T-helper 2 cell treated with Interferon-gamma antibody and Interleukin-4, amounts not matched to agents 5 μg/mL and 100 μg/mL, for 36 hours (primary cell): ENCODE data around the gene CD1D.

Source experiments
- DNase-seq: peaks from one replicate; pipeline ENCODE4 v3.0.0; 2021; ENCODE audit warnings: low spot score
- H3K27ac Mint-ChIP-seq: one replicate; pipeline ENCODE4 v1.8.0; 2021; ENCODE audit warnings: mild to moderate bottlenecking, mixed read lengths
- H3K27me3 Mint-ChIP-seq: one replicate; pipeline ENCODE4 v1.8.0; 2021; ENCODE audit warnings: low read depth, mixed read lengths
- H3K36me3 Mint-ChIP-seq: one replicate; pipeline ENCODE4 v1.8.0; 2021; ENCODE audit warnings: low read depth, mixed read lengths
- H3K4me1 Mint-ChIP-seq: one replicate; pipeline ENCODE4 v1.8.0; 2021; ENCODE audit warnings: low read depth, mixed read lengths
- H3K4me3 Mint-ChIP-seq: one replicate; pipeline ENCODE4 v1.8.0; 2022; ENCODE audit warnings: mild to moderate bottlenecking, moderate library complexity, mixed read lengths
- H3K9me3 Mint-ChIP-seq: one replicate; pipeline ENCODE4 v1.8.0; 2021; ENCODE audit warnings: mixed read lengths

Gene CD1D

DNA sequence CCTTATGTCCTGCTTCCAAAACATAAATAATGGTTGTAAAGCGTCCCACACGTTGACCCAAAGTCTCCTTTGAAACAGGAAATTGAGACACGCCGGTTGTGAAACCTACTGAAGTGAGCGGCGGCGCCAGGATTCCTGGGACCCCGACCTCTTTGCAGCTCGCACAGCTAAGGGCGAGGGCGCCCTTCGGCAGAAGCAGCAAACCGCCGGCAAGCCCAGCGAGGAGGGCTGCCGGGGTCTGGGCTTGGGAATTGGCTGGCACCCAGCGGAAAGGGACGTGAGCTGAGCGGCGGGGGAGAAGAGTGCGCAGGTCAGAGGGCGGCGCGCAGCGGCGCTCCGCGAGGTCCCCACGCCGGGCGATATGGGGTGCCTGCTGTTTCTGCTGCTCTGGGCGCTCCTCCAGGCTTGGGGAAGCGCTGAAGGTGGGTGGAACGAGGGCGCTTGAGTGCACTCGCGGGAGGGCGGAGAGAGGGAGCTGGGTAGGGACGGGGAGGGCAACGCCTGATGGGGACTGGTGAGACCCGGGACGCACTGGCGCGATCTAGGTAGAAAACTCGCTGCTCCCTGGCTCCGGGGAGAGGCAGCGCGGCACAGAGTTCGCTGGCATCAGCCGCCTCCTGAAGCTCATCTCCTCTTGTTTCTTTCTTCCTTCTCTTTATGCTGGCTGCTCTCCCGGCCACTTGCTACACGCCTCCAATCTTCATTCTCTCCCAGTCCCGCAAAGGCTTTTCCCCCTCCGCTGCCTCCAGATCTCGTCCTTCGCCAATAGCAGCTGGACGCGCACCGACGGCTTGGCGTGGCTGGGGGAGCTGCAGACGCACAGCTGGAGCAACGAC, at the start of gene CD1D:
Gene CD1D (plus strand): TSS at position 155 of the 836 bp plus-strand sequence. CDS start 207 bp downstream, at position 362.
- H3K27ac Mint-ChIP-seq = no peak within 1 kb of the TSS
- H3K9me3 Mint-ChIP-seq = no peaks in the 10 kb centered on the region
- H3K4me3 Mint-ChIP-seq = peak within 1 kb of the TSS; percentile 87
- H3K36me3 Mint-ChIP-seq = no peaks in the 10 kb centered on the region
- DNase-seq = no peak
- H3K27me3 Mint-ChIP-seq = peaks cover 79% of the 10 kb centered on the region
- peaks cover 14% of the 10 kb centered on the region for H3K4me1 Mint-ChIP-seq

DNA sequence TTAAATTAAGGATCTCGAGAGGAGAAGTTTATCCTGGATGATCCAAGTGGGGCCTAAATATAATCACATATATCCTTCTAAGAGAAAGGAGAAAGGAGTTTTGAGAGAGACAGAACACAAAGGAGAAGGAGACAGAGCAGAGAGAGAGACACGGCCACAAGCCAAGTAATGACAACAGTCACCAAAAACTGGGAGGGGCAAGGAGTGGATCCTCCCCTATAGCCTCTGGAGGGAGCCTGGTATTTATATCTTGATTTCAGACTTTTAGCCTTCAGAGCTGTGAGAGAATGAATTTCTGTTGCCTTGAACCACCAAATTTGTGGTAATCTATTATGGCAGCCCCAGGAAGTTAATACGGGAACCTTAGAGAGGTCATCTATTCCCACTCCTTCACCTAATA, 49.5 kb upstream of the CD1D start:
- no peak overlapping the region for H3K27ac Mint-ChIP-seq
- H3K4me1 Mint-ChIP-seq = peaks cover 5% of the 10 kb centered on the region
- no peaks in the 10 kb centered on the region for H3K36me3 Mint-ChIP-seq
- H3K27me3 Mint-ChIP-seq = peaks cover 12% of the 10 kb centered on the region
- no peak for DNase-seq
- no peaks in the 10 kb centered on the region for H3K9me3 Mint-ChIP-seq
- H3K4me3 Mint-ChIP-seq = no peak overlapping the region

DNA sequence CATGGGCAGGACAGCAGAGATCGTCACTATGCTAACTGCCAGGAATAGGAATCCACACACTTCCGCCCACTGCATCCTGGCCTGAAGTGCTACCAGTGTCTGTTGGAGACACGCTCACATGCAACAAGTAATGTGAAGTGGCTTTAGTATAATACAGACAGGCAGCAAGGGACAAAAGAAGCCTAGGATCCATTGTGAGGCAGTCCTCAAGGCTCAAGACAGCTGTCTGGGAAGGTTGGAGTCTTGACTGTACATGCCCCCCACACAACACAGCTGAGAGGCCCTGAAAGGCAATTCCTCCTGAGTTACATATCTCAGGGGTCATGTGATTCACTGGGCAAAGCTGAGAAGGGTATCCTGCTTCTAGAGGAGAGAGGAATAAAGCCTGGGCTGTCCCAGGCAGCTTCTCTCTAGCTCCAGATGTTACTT, 39.9 kb upstream of the CD1D start:
- no peaks in the 10 kb centered on the region for H3K27me3 Mint-ChIP-seq
- no peaks in the 10 kb centered on the region for H3K36me3 Mint-ChIP-seq
- no peak overlapping the region for H3K4me3 Mint-ChIP-seq
- H3K4me1 Mint-ChIP-seq = no peaks in the 10 kb centered on the region
- H3K27ac Mint-ChIP-seq = no peak overlapping the region
- H3K9me3 Mint-ChIP-seq = no peaks in the 10 kb centered on the region
- DNase-seq = no peak

DNA sequence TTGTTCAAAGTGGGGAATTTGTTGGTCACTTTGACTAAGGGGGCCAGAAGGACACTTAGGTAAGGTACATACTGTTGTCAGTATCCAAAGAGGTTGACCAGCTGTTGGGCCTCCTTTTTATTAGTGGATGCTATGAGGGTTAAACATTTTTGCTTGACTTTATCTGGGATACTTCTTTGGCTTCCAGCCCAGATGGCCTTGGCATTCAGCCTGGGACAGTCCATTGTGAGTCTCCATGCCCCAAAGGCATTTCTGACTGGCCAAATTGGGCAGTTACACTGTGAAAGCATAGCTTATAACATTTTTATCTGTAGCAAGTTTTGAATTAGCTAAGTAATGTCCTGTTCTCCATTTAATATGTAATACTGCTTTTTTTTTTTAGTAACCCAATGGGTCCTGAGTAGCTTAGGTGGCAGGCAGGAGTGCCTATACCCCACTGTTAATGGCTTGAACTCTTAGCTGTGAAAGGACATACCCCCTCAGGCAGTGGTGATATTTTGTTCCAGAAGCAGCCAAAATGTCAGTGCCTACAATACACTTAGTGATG, 35.4 kb upstream of the CD1D start:
- peaks cover 12% of the 10 kb centered on the region for H3K4me1 Mint-ChIP-seq
- no peak for DNase-seq
- no peak overlapping the region for H3K27ac Mint-ChIP-seq
- H3K4me3 Mint-ChIP-seq = no peak overlapping the region
- no peaks in the 10 kb centered on the region for H3K36me3 Mint-ChIP-seq
- no peaks in the 10 kb centered on the region for H3K9me3 Mint-ChIP-seq
- no peaks in the 10 kb centered on the region for H3K27me3 Mint-ChIP-seq

DNA sequence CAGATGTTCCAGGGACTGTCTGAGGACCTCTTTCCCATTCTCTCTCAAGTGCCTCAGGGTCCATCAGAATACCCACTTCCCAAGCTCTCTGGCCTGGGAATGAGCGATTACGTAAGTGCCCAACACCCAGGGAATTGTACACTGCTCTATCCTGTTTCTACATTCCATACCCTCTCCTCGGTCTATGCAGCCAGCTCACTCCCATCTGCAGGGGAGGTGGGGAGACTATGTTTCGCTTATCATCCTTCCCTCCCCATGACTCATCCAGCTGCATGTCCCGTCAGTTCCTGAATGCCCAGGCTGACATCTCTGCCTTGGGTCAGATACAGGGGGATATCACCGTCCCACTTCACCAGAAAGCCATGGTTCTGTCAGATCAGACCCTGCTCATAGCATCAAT, 34.5 kb upstream of the CD1D start:
- H3K4me3 Mint-ChIP-seq = no peak overlapping the region
- DNase-seq = no peak
- H3K9me3 Mint-ChIP-seq = no peaks in the 10 kb centered on the region
- no peaks in the 10 kb centered on the region for H3K27me3 Mint-ChIP-seq
- no peaks in the 10 kb centered on the region for H3K36me3 Mint-ChIP-seq
- H3K4me1 Mint-ChIP-seq = peaks cover 19% of the 10 kb centered on the region
- H3K27ac Mint-ChIP-seq = no peak overlapping the region

- Mint-ChIP-seq H3K9me3 (no peaks in the 10 kb centered on the region), H3K27me3 (no peaks in the 10 kb centered on the region), H3K4me1 (peaks cover 19% of the 10 kb centered on the region), H3K27ac (no peak overlapping the region), H3K4me3 (no peak overlapping the region), H3K36me3 (no peaks in the 10 kb centered on the region)
- DNase-seq = no peak
Observed at GRCh38 chr1:158146739-158147138, 34.0 kb upstream of the CD1D start.

- H3K27ac Mint-ChIP-seq = no peak overlapping the region
- DNase-seq = no peak
- no peaks in the 10 kb centered on the region for H3K9me3 Mint-ChIP-seq
- H3K27me3 Mint-ChIP-seq = no peaks in the 10 kb centered on the region
- H3K4me3 Mint-ChIP-seq = no peak overlapping the region
- H3K4me1 Mint-ChIP-seq = peaks cover 19% of the 10 kb centered on the region
- no peaks in the 10 kb centered on the region for H3K36me3 Mint-ChIP-seq
Observed at GRCh38 chr1:158147401-158147800, 33.3 kb upstream of the CD1D start.

DNA sequence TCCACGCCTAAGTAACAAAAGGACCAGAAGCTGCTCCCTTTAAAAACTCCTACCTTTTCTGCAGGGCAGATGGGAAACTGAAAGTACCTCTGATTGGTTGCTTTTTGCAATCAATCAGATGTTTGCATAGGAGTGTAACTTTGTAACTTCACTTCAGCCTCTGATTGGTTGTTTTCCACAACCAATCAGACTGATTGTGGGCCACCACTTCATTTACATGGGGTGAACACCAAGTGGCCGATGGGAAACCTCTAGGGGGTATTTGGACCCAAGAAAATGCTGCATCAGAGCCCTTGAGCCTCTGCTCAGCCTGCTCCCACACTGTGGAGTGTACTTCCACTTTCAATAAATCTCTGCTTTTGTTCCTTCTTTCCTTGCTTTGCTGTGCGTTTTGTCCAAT, 32.8 kb upstream of the CD1D start:
- no peak for DNase-seq
- no peaks in the 10 kb centered on the region for H3K9me3 Mint-ChIP-seq
- no peaks in the 10 kb centered on the region for H3K36me3 Mint-ChIP-seq
- no peak overlapping the region for H3K27ac Mint-ChIP-seq
- peaks cover 2% of the 10 kb centered on the region for H3K27me3 Mint-ChIP-seq
- no peak overlapping the region for H3K4me3 Mint-ChIP-seq
- peaks cover 19% of the 10 kb centered on the region for H3K4me1 Mint-ChIP-seq

DNA sequence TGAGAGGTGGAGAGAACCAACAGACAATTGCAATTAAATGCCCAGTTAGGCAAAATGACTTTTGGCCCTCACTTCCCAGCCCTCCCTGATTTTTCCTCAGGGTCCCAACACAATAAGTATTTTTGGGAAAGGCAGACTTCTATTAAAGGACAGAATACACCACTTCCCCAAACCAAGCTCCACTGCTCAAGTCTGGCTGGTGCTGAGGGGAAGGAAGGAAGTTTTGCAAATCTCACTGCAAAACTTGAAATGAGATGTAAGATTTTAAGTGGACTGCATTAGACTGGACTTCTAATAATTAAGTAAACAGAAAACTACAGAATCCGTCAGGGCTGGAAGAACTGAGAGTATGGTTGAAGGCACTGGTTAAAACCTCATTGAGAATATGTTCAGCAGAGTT, 32.2 kb upstream of the CD1D start:
- H3K27ac Mint-ChIP-seq = no peak overlapping the region
- H3K36me3 Mint-ChIP-seq = no peaks in the 10 kb centered on the region
- peaks cover 4% of the 10 kb centered on the region for H3K27me3 Mint-ChIP-seq
- no peak for DNase-seq
- H3K4me3 Mint-ChIP-seq = peak overlapping the region; percentile 92
- H3K9me3 Mint-ChIP-seq = no peaks in the 10 kb centered on the region
- peaks cover 19% of the 10 kb centered on the region for H3K4me1 Mint-ChIP-seq

DNA sequence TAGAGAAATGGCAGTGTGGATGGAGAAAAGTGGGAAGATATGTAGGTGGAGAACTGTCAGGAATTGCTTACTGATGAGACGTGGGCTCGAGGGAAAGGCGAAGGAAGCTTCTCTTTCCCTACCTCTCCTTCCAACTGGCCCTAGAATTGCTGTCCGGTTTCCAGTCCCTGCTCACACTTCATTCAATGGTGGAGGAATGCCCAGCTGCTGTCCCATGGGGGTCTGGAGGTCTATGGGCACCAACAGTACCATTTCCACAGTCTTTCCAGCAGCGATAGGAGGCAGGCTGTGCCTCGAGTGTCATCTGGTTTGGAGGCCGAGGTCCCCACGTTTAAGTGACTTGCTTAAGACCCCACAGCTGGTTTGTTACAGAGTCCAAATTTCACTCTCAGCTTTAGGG, 31.5 kb upstream of the CD1D start:
- no peak for DNase-seq
- Mint-ChIP-seq H3K4me3 (peak overlapping the region; percentile 92), H3K27ac (peak overlapping the region; percentile 72), H3K27me3 (peaks cover 11% of the 10 kb centered on the region), H3K9me3 (no peaks in the 10 kb centered on the region), H3K36me3 (no peaks in the 10 kb centered on the region), H3K4me1 (peaks cover 19% of the 10 kb centered on the region)

- DNase-seq = peak; percentile 76
- Mint-ChIP-seq H3K9me3 (no peaks in the 10 kb centered on the region), H3K27ac (peak overlapping the region; percentile 72), H3K4me3 (peak overlapping the region; percentile 92), H3K36me3 (no peaks in the 10 kb centered on the region), H3K4me1 (peaks cover 19% of the 10 kb centered on the region), H3K27me3 (peaks cover 16% of the 10 kb centered on the region)
Observed at GRCh38 chr1:158149577-158150269, 31.0 kb upstream of the CD1D start.

GRCh38 chr1:158150523-158150922, 30.2 kb upstream of the CD1D start:
- Mint-ChIP-seq H3K4me3 (peak overlapping the region; percentile 92), H3K4me1 (peaks cover 19% of the 10 kb centered on the region), H3K27me3 (peaks cover 19% of the 10 kb centered on the region), H3K9me3 (no peaks in the 10 kb centered on the region), H3K27ac (no peak overlapping the region), H3K36me3 (no peaks in the 10 kb centered on the region)
- no peak for DNase-seq

- no peaks in the 10 kb centered on the region for H3K36me3 Mint-ChIP-seq
- no peak overlapping the region for H3K4me3 Mint-ChIP-seq
- H3K4me1 Mint-ChIP-seq = peaks cover 19% of the 10 kb centered on the region
- no peak for DNase-seq
- no peak overlapping the region for H3K27ac Mint-ChIP-seq
- peaks cover 19% of the 10 kb centered on the region for H3K27me3 Mint-ChIP-seq
- no peaks in the 10 kb centered on the region for H3K9me3 Mint-ChIP-seq
Observed at GRCh38 chr1:158153179-158153578, 27.5 kb upstream of the CD1D start.

- H3K36me3 Mint-ChIP-seq = no peaks in the 10 kb centered on the region
- no peak overlapping the region for H3K4me3 Mint-ChIP-seq
- H3K27me3 Mint-ChIP-seq = peaks cover 19% of the 10 kb centered on the region
- DNase-seq = no peak
- H3K27ac Mint-ChIP-seq = no peak overlapping the region
- H3K9me3 Mint-ChIP-seq = no peaks in the 10 kb centered on the region
- H3K4me1 Mint-ChIP-seq = peaks cover 16% of the 10 kb centered on the region
Observed at GRCh38 chr1:158153746-158154444, 26.8 kb upstream of the CD1D start.
